ENCODE results near the gene ARHGEF28. TPM values are rescaled to one million over a fixed set of nuclear protein-coding genes. Genes with fewer than 3 reads are reported as not detected.
A peak's percentile ranks its signal among the peaks of the same experiment; 100 is the strongest.

The ARHGEF28 gene
- total RNA-seq, 1 donor from 2014 or later = 44.9 TPM

- peaks cover 33% of the 10 kb centered on the region for H3K4me1 Mint-ChIP-seq (ENCODE audit: unreplicated experiment)
- no peaks in the 10 kb centered on the region for H3K9me3 Mint-ChIP-seq (ENCODE audit: unreplicated experiment)
- no peak overlapping the region for H3K27ac Mint-ChIP-seq (ENCODE audit: unreplicated experiment)
- no peak overlapping the region for H3K4me3 Mint-ChIP-seq (ENCODE audit: unreplicated experiment)
- H3K36me3 Mint-ChIP-seq (ENCODE audit: unreplicated experiment) = no peaks in the 10 kb centered on the region
- no peak for TF ChIP-seq CTCF (IDR thresholded peaks at IDR 0.05)
- no peaks in the 10 kb centered on the region for H3K27me3 Mint-ChIP-seq (ENCODE audit: unreplicated experiment)
- DNase-seq (ENCODE audit: extremely low spot score, unreplicated experiment) = no peak
These were observed 2.0 kb upstream of the ARHGEF28 start for GRCh38 chr5:73623901-73624404.

- Mint-ChIP-seq H3K4me1 (ENCODE audit: unreplicated experiment) (peaks cover 39% of the 10 kb centered on the region), H3K9me3 (ENCODE audit: unreplicated experiment) (no peaks in the 10 kb centered on the region), H3K36me3 (ENCODE audit: unreplicated experiment) (peaks cover 3% of the 10 kb centered on the region), H3K27ac (ENCODE audit: unreplicated experiment) (peak overlapping the region; percentile 52), H3K27me3 (ENCODE audit: unreplicated experiment) (no peaks in the 10 kb centered on the region), H3K4me3 (ENCODE audit: unreplicated experiment) (peak overlapping the region; percentile 33)
- DNase-seq (ENCODE audit: extremely low spot score, unreplicated experiment) = no peak
- TF ChIP-seq CTCF (IDR thresholded peaks at IDR 0.05) = no peak
These were observed 1.1 kb upstream of the ARHGEF28 start for GRCh38 chr5:73624888-73625287.

GRCh38 chr5:73625372-73625943, 538 bp upstream of the ARHGEF28 start:
- Mint-ChIP-seq H3K4me3 (ENCODE audit: unreplicated experiment) (peak overlapping the region; percentile 76), H3K9me3 (ENCODE audit: unreplicated experiment) (no peaks in the 10 kb centered on the region), H3K27ac (ENCODE audit: unreplicated experiment) (peak overlapping the region; percentile 83), H3K36me3 (ENCODE audit: unreplicated experiment) (peaks cover 3% of the 10 kb centered on the region), H3K4me1 (ENCODE audit: unreplicated experiment) (peaks cover 43% of the 10 kb centered on the region), H3K27me3 (ENCODE audit: unreplicated experiment) (no peaks in the 10 kb centered on the region)
- no peak for TF ChIP-seq CTCF (IDR thresholded peaks at IDR 0.05)
- no peak for DNase-seq (ENCODE audit: extremely low spot score, unreplicated experiment)

GRCh38 chr5:73626814-73627313, 868 bp downstream of the ARHGEF28 start:
- DNase-seq (ENCODE audit: extremely low spot score, unreplicated experiment) = no peak
- TF ChIP-seq CTCF (IDR thresholded peaks at IDR 0.05) = no peak
- no peaks in the 10 kb centered on the region for H3K27me3 Mint-ChIP-seq (ENCODE audit: unreplicated experiment)
- H3K4me3 Mint-ChIP-seq (ENCODE audit: unreplicated experiment) = peak overlapping the region; percentile 74
- H3K4me1 Mint-ChIP-seq (ENCODE audit: unreplicated experiment) = peaks cover 50% of the 10 kb centered on the region
- peak overlapping the region; percentile 50 for H3K27ac Mint-ChIP-seq (ENCODE audit: unreplicated experiment)
- peaks cover 3% of the 10 kb centered on the region for H3K36me3 Mint-ChIP-seq (ENCODE audit: unreplicated experiment)
- no peaks in the 10 kb centered on the region for H3K9me3 Mint-ChIP-seq (ENCODE audit: unreplicated experiment)

GRCh38 chr5:73629456-73629855, 3.5 kb downstream of the ARHGEF28 start:
- Mint-ChIP-seq H3K36me3 (ENCODE audit: unreplicated experiment) (peaks cover 4% of the 10 kb centered on the region), H3K9me3 (ENCODE audit: unreplicated experiment) (no peaks in the 10 kb centered on the region), H3K4me3 (ENCODE audit: unreplicated experiment) (no peak overlapping the region), H3K27ac (ENCODE audit: unreplicated experiment) (no peak overlapping the region), H3K4me1 (ENCODE audit: unreplicated experiment) (peaks cover 59% of the 10 kb centered on the region), H3K27me3 (ENCODE audit: unreplicated experiment) (no peaks in the 10 kb centered on the region)
- no peak for TF ChIP-seq CTCF (IDR thresholded peaks at IDR 0.05)
- DNase-seq (ENCODE audit: extremely low spot score, unreplicated experiment) = no peak

All from osteocyte (in vitro differentiated cells).